ENCODE measurements around the gene KRTAP5-6.
"Not testable (repeated sequence)": the region's sequence is repeated elsewhere in the genome, so short reads cannot be mapped to it uniquely, and the experiment has no call there.

DNA sequence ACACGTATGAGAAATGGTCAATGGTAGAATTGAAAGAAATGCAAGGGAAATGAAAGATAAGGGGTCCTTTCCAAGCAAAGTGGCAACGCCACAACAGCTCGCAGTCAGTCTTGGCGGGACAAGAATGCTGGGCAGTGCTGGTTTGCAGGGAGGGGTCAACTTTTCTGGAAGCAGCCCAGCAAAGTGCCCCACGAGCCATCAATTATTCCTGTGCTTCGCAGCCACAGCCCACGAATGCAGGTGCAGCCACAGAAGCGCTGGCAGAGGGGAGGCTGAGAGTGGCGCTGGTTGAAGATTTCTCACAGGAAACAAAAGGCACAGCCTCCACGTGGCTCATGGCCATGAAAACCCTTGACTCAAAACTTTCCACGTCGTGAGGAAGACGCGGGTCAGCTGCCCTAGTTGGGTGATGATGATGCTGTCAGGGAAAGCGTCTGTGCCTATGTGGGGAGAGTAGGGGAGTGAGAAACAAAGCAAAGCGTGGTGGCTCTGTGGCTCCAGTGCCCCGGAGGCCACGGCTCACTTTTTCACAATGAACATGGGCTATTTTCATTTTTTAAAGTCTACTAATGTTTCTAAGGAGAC is 34.2 kb upstream of the KRTAP5-6 start:
- TF ChIP-seq POLR2A, POLR2AphosphoS5 (IDR thresholded peaks at IDR 0.05): not testable (repeated sequence)
- TF ChIP-seq, protein P1, sequence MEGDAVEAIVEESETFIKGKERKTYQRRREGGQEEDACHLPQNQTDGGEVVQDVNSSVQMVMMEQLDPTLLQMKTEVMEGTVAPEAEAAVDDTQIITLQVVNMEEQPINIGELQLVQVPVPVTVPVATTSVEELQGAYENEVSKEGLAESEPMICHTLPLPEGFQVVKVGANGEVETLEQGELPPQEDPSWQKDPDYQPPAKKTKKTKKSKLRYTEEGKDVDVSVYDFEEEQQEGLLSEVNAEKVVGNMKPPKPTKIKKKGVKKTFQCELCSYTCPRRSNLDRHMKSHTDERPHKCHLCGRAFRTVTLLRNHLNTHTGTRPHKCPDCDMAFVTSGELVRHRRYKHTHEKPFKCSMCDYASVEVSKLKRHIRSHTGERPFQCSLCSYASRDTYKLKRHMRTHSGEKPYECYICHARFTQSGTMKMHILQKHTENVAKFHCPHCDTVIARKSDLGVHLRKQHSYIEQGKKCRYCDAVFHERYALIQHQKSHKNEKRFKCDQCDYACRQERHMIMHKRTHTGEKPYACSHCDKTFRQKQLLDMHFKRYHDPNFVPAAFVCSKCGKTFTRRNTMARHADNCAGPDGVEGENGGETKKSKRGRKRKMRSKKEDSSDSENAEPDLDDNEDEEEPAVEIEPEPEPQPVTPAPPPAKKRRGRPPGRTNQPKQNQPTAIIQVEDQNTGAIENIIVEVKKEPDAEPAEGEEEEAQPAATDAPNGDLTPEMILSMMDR (IDR thresholded peaks at IDR 0.05), result not testable (repeated sequence)

All from suprapubic skin (tissue), 4 donors.